Ectodermal cell (in vitro differentiated cells): ENCODE results near the gene EEF1A2.
A peak's percentile ranks its signal among the peaks of the same experiment; 100 is the strongest.

Experiments
- H3K27ac ChIP-seq: 2 replicates; pipeline ENCODE4 v1.7.0; 2013; ENCODE audit warnings: mild to moderate bottlenecking, low read depth, low read length; ENCODE audit not compliant: insufficient read depth, poor library complexity, severe bottlenecking
- H3K27me3 ChIP-seq: 2 replicates; pipeline ENCODE4 v1.7.0; 2013; ENCODE audit warnings: mild to moderate bottlenecking, low read length; ENCODE audit not compliant: insufficient read depth, control insufficient read depth, poor library complexity, severe bottlenecking
- H3K36me3 ChIP-seq: one replicate; pipeline ENCODE4 v1.7.0; 2013; ENCODE audit warnings: low read length; ENCODE audit not compliant: control insufficient read depth, insufficient read depth
- H3K4me1 ChIP-seq: one replicate; pipeline ENCODE4 v1.7.0; 2013; ENCODE audit warnings: low read length; ENCODE audit not compliant: control insufficient read depth, insufficient read depth
- H3K4me3 ChIP-seq: 2 replicates; pipeline ENCODE4 v1.7.0; 2013; ENCODE audit warnings: low read depth, low read length, control low read depth; ENCODE audit not compliant: insufficient read depth
- H3K9me3 ChIP-seq: 2 replicates; pipeline ENCODE4 v1.7.0; 2013; ENCODE audit warnings: mild to moderate bottlenecking, low read length, moderate library complexity; ENCODE audit not compliant: control insufficient read depth
- WGBS, 2 experiments: methylation state at CpG; one replicate each; pipeline ENCODE4 v1.1.7; 2013; ENCODE audit warnings: missing lambda C conversion rate in 2 of 2; 5-methylcytosine and 5-hydroxymethylcytosine counted together

Gene EEF1A2

DNA sequence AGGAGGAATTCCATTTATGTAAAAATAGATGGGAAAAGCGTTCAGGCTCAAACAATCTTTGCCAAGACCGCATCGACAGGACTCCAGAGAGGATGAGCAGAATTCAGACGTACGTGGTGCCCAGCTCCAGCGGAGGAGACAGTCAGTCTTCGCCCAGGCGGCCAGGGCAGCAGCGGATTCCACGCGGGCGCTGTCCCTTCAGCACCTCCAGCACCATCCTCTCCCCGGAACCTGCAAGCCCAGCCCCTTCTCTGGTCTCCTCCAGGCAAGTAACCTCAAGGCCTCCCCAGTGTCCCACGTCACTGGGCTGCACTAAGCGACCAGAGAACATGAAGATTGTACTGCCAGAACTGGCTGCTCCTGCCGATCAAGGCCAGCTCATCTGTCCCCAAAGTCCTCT is 23.7 kb downstream of the EEF1A2 start:
- H3K9me3 ChIP-seq, result no peaks in the 10 kb centered on the region
- no peak overlapping the region for H3K4me3 ChIP-seq
- 10 to 13% methylated on average over 16 of the region's 16 CpGs for WGBS, 2 experiments
- peaks cover 44% of the 10 kb centered on the region for H3K27me3 ChIP-seq
- H3K4me1 ChIP-seq, result peaks cover 9% of the 10 kb centered on the region
- H3K27ac ChIP-seq, result no peak overlapping the region
- no peaks in the 10 kb centered on the region for H3K36me3 ChIP-seq

GRCh38 chr20:63473555-63474449 is 25.1 kb downstream of the EEF1A2 start:
- 38 to 41% methylated on average over 30 of the region's 30 CpGs for WGBS, 2 experiments
- Histone ChIP-seq H3K4me1 (peaks cover 21% of the 10 kb centered on the region), H3K9me3 (no peaks in the 10 kb centered on the region), H3K36me3 (no peaks in the 10 kb centered on the region), H3K27ac (no peak overlapping the region), H3K27me3 (peaks cover 44% of the 10 kb centered on the region), H3K4me3 (no peak overlapping the region)

- 59 to 62% methylated on average over 11 of the region's 13 CpGs for WGBS, 2 experiments
- H3K27ac ChIP-seq, result no peak overlapping the region
- H3K4me3 ChIP-seq, result no peak overlapping the region
- H3K9me3 ChIP-seq, result no peaks in the 10 kb centered on the region
- no peaks in the 10 kb centered on the region for H3K36me3 ChIP-seq
- H3K27me3 ChIP-seq, result peaks cover 44% of the 10 kb centered on the region
- H3K4me1 ChIP-seq, result peaks cover 21% of the 10 kb centered on the region
Measured at GRCh38 chr20:63472862-63473390, 26.0 kb downstream of the EEF1A2 start.

- WGBS, 2 experiments, result 0 to 1% methylated on average over 104 to 107 of the region's 111 CpGs
- H3K36me3 ChIP-seq, result no peaks in the 10 kb centered on the region
- peaks cover 44% of the 10 kb centered on the region for H3K27me3 ChIP-seq
- peaks cover 21% of the 10 kb centered on the region for H3K4me1 ChIP-seq
- no peaks in the 10 kb centered on the region for H3K9me3 ChIP-seq
- H3K4me3 ChIP-seq, result peak within 1 kb of the TSS; percentile 71
- no peak within 1 kb of the TSS for H3K27ac ChIP-seq
Measured at GRCh38 chr20:63471981-63472831, 26.7 kb downstream of the EEF1A2 start, which contains the start of gene KCNQ2. KCNQ2 (minus strand) TSS chr20:63472655; CDS start chr20:63472463, 192 bp downstream.

GRCh38 chr20:63471717-63471980 is 27.2 kb downstream of the EEF1A2 start:
- 0 to 1% methylated on average over 27 of the region's 27 CpGs for WGBS, 2 experiments

DNA sequence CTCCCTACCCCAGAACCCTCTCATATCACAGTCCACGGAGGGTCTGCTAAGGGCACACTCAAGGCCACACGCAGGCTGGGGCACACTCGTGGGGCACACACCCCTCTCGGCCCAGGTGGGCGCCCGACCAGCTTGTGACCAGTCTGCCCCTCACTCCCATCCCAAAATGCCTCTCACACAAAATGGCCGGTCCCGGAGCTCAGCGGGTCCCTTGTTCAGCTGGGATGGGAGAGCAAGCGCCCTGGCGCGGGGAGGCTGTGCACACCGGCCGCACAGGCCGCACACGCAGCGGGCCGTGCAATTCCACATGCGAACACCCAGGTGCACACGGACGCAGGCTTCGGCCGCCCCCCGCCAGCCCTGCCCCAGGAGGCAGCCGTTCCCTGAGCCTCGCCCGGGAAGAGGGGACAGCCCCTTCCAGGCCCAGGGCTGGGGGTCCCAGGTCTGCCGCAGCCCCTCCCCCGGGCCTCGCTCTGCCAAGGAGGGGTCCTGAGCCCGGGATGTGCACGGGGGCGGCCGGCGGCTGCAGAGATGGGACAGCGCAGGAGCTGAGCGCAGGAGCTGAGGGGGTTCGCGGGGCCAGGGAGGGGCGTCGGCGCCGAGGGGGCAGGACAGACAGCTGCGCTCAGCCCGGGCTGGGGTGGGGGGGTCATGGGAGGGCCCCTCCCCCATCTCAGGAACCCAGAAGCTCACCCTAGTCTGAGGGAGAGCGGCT is 27.7 kb downstream of the EEF1A2 start:
- Histone ChIP-seq H3K27me3 (peaks cover 44% of the 10 kb centered on the region), H3K4me3 (peak overlapping the region; percentile 71), H3K27ac (no peak overlapping the region), H3K4me1 (peaks cover 21% of the 10 kb centered on the region), H3K9me3 (no peaks in the 10 kb centered on the region), H3K36me3 (no peaks in the 10 kb centered on the region)
- WGBS, 2 experiments, result 6% methylated on average over 46 of the region's 46 CpGs

More at GRCh38 chr20:63471717-63471980, 27.2 kb downstream of the EEF1A2 start:
- Histone ChIP-seq H3K36me3 (no peaks in the 10 kb centered on the region), H3K27ac (no peak overlapping the region), H3K27me3 (peaks cover 44% of the 10 kb centered on the region), H3K4me3 (peak overlapping the region; percentile 71), H3K4me1 (peaks cover 21% of the 10 kb centered on the region), H3K9me3 (no peaks in the 10 kb centered on the region)

- no peak overlapping the region for H3K27ac ChIP-seq
- peak overlapping the region; percentile 71 for H3K4me3 ChIP-seq
- H3K4me1 ChIP-seq, result peaks cover 25% of the 10 kb centered on the region
- WGBS, 2 experiments, result 73 to 76% methylated on average over 10 of the region's 10 CpGs
- H3K27me3 ChIP-seq, result peaks cover 39% of the 10 kb centered on the region
- no peaks in the 10 kb centered on the region for H3K9me3 ChIP-seq
- H3K36me3 ChIP-seq, result no peaks in the 10 kb centered on the region
Measured at GRCh38 chr20:63470410-63470809, 28.5 kb downstream of the EEF1A2 start.

DNA sequence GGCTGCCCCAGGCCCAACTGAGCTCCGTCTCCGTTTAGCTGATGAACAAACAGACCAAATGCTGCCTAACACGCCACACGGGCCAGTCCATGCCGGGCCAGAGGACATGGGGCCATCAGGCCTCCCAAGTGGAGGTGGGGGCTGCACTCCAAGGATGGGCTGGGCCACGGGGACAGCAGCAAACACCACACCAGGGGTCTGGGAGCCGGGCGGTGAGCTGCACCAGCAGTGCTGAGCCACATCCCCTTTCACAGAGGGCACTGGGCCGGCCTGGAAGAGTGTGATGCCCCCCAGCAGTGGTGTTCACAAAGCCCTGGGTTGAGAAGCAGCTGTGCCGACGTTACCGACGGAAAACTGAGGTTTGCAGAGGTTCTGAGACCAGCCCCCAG is 29.2 kb downstream of the EEF1A2 start:
- Histone ChIP-seq H3K4me3 (no peak overlapping the region), H3K4me1 (peaks cover 28% of the 10 kb centered on the region), H3K27me3 (peaks cover 32% of the 10 kb centered on the region), H3K27ac (no peak overlapping the region), H3K9me3 (no peaks in the 10 kb centered on the region), H3K36me3 (no peaks in the 10 kb centered on the region)
- WGBS, 2 experiments, result 82 to 83% methylated on average over 13 of the region's 13 CpGs

- H3K27me3 ChIP-seq, result peaks cover 26% of the 10 kb centered on the region
- no peak overlapping the region for H3K27ac ChIP-seq
- H3K4me3 ChIP-seq, result no peak overlapping the region
- no peaks in the 10 kb centered on the region for H3K36me3 ChIP-seq
- 86 to 87% methylated on average over 22 of the region's 22 CpGs for WGBS, 2 experiments
- peaks cover 31% of the 10 kb centered on the region for H3K4me1 ChIP-seq
- no peaks in the 10 kb centered on the region for H3K9me3 ChIP-seq
Measured at GRCh38 chr20:63469019-63469712, 29.7 kb downstream of the EEF1A2 start.
